Transverse colon (tissue), 4 donors: Measurements from ENCODE around the gene ITPKB.

Source experiments
- CTCF ChIP-seq, 5 experiments: fragments of 200-600 bp in 3 of 5; fragments of 450-650 bp in 2 of 5; sonication (generic) in 3 of 5; IDR thresholded peaks; 1 replicate in 2 of 5; 2 replicates in 3 of 5; pipeline ENCODE4 v1.5.1; 2016 to 2017; ENCODE audit warnings: antibody characterized with exemption in 5 of 5, inconsistent platforms in 3 of 5, mild to moderate bottlenecking in 2 of 5, moderate library complexity in 1 of 5
- POLR2AphosphoS5 ChIP-seq, 3 donors: sonication (generic); formaldehyde crosslinking; IDR thresholded peaks; one replicate each; pipeline ENCODE4 v1.6.1; 2016; ENCODE audit warnings: antibody characterized with exemption in 3 of 3

DNA sequence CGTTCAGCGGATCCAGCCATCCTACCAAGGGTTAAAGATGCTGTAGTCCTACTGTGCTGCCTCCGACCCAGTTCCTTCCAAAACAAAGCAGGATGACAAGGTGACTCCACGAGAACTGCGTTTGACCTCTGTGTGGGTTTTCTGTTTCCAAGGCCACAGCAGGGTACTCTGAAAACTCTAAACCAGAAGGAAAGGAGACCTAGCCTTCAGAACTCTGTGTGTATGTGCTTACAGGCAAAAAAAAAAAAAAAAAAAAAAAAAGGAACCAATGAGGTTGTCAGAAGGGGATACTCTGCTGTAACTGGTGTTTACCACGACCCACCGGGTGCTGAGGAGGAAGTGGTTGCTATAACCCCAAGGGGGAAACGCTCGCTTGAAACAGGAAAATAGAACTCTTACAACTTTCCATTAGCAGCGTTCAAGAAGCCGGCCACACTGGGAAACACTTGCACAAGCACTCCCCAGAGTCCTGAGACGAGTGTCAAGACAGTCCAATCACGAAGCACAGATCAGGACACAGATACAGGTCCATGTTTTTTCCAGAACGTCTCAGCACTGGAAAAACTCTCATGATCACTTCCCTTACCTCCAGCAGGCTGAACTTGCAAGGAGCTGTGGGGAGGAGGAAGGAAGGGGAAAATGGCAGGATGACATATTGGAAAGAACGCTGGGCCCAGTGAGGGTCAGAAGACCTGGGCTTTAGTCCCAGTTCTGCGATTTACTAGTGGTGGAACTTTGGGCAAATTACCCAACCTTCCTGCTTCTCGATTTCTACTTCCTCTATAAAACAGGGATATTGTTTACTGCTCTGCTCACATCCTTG, 64.0 kb downstream of the ITPKB start:
- no peak for TF ChIP-seq CTCF (IDR thresholded peaks at IDR 0.05)
- TF ChIP-seq POLR2AphosphoS5 (IDR thresholded peaks at IDR 0.05): peak in 1 of 3 donors; percentile 13
